ENCODE results near the gene FOXA3.

GRCh38 chr19:45815481-45816216, 48.5 kb upstream of the FOXA3 start:
- TF ChIP-seq CTCF (IDR thresholded peaks at IDR 0.05) (no peak), POLR2A (IDR thresholded peaks at IDR 0.05) (no peak), POLR2AphosphoS5 (IDR thresholded peaks at IDR 0.05) (no peak), EP300 (IDR thresholded peaks at IDR 0.05) (no peak)

All from gastroesophageal sphincter (tissue), 3 donors.